CD14-positive monocyte (primary cell): Measurements from ENCODE around the gene TMEM132D. TPM values are rescaled to one million over a fixed set of nuclear protein-coding genes. Genes with fewer than 3 reads are reported as not detected.

Experiments used
- DNase-seq, 3 donors: peaks; one replicate each; pipeline ENCODE4 v3.0.0-alpha.2; 2011 to 2022
- H2AFZ ChIP-seq: 2 replicates; pipeline ENCODE4 v1.6.0; 2012; ENCODE audit warnings: mild to moderate bottlenecking, low read depth, low read length, inconsistent platforms; ENCODE audit not compliant: insufficient read depth, poor library complexity, severe bottlenecking
- H3K27ac ChIP-seq, 2 donors: 1 replicate in 1 of 2; 2 replicates in 1 of 2; pipeline ENCODE4 v1.5.1; 2012 to 2013; ENCODE audit warnings: low read length in 2 of 2, control low read depth in 1 of 2, inconsistent platforms in 1 of 2, low read depth in 1 of 2, mild to moderate bottlenecking in 1 of 2
- H3K27me3 ChIP-seq, 2 donors: one replicate each; pipeline versions ENCODE4 v1.6.0 to v1.6.1; 2011 to 2013; ENCODE audit warnings: low read length in 2 of 2; ENCODE audit not compliant: control insufficient read depth in 2 of 2, insufficient read depth in 2 of 2
- H3K36me3 ChIP-seq, 2 donors: replicated peaks in 1 of 2; 1 replicate in 1 of 2; 2 replicates in 1 of 2; pipeline versions ENCODE4 v1.5.1 to v1.6.1; 2012 to 2013; ENCODE audit warnings: low read length in 2 of 2, control low read depth in 1 of 2, inconsistent platforms in 1 of 2, mild to moderate bottlenecking in 1 of 2; ENCODE audit not compliant: insufficient read depth in 2 of 2, control insufficient read depth in 1 of 2
- H3K4me1 ChIP-seq, 2 donors: 1 replicate in 1 of 2; 2 replicates in 1 of 2; pipeline versions ENCODE4 v1.5.1 to v1.6.1; 2012 to 2013; ENCODE audit warnings: low read length in 2 of 2, control low read depth in 1 of 2, inconsistent platforms in 1 of 2, mild to moderate bottlenecking in 1 of 2, moderate library complexity in 1 of 2; ENCODE audit not compliant: insufficient read depth in 2 of 2, control insufficient read depth in 1 of 2
- H3K4me2 ChIP-seq: replicated peaks from 2 replicates; pipeline ENCODE3; 2012; ENCODE audit warnings: low read length, moderate library complexity, mild to moderate bottlenecking; ENCODE audit not compliant: poor library complexity, severe bottlenecking; ENCODE audit errors: extremely low read depth
- H3K4me3 ChIP-seq, 3 experiments: fragments of 200-600 bp in 1 of 3; sonication (generic) in 1 of 3; replicated peaks in 1 of 3; 1 replicate in 2 of 3; 2 replicates in 1 of 3; pipeline ENCODE4 v1.5.1; 2011 to 2013; ENCODE audit warnings: low read length in 3 of 3, mild to moderate bottlenecking in 3 of 3, control low read depth in 2 of 3, low read depth in 2 of 3, inconsistent platforms in 1 of 3, moderate library complexity in 1 of 3
- H3K79me2 ChIP-seq: 2 replicates; pipeline ENCODE4 v1.6.0; 2012; ENCODE audit warnings: mild to moderate bottlenecking, control low read depth, inconsistent platforms, low read length, moderate library complexity; ENCODE audit not compliant: insufficient read depth
- H3K9ac ChIP-seq: 2 replicates; pipeline ENCODE4 v1.6.0; 2017; ENCODE audit warnings: low read length, mild to moderate bottlenecking; ENCODE audit not compliant: insufficient read depth, poor library complexity, severe bottlenecking
- H3K9me3 ChIP-seq, 2 donors: replicated peaks in 1 of 2; 1 replicate in 1 of 2; 2 replicates in 1 of 2; pipeline versions ENCODE4 v1.5.1 to v1.6.1; 2012 to 2013; ENCODE audit warnings: low read length in 2 of 2, control low read depth in 1 of 2; ENCODE audit not compliant: control insufficient read depth in 1 of 2, insufficient read depth in 1 of 2
- H4K20me1 ChIP-seq: 2 replicates; pipeline ENCODE4 v1.6.0; 2012; ENCODE audit warnings: mild to moderate bottlenecking, low read length, control low read depth, moderate library complexity; ENCODE audit not compliant: insufficient read depth
- H3K27ac Mint-ChIP-seq, 7 donors: one replicate each; pipeline ENCODE4 v1.8.0; 2020; ENCODE audit warnings: mild to moderate bottlenecking in 7 of 7, mixed read lengths in 7 of 7, moderate library complexity in 6 of 7, inconsistent platforms in 2 of 7
- H3K27me3 Mint-ChIP-seq, 3 donors: one replicate each; pipeline ENCODE4 v1.8.0; 2021 to 2022; ENCODE audit warnings: low read depth in 3 of 3, mild to moderate bottlenecking in 3 of 3, mixed read lengths in 3 of 3, moderate library complexity in 3 of 3, inconsistent platforms in 1 of 3
- H3K36me3 Mint-ChIP-seq, 2 donors: one replicate each; pipeline ENCODE4 v1.8.0; 2020; ENCODE audit warnings: mixed read lengths in 2 of 2, inconsistent platforms in 1 of 2, mild to moderate bottlenecking in 1 of 2
- H3K4me1 Mint-ChIP-seq: one replicate; pipeline ENCODE4 v1.8.0; 2020; ENCODE audit warnings: mild to moderate bottlenecking, mixed read lengths
- H3K4me3 Mint-ChIP-seq, 2 donors: one replicate each; pipeline ENCODE4 v1.8.0; 2020; ENCODE audit warnings: mild to moderate bottlenecking in 2 of 2, mixed read lengths in 2 of 2, moderate library complexity in 1 of 2
- H3K9me3 Mint-ChIP-seq, 7 donors: one replicate each; pipeline ENCODE4 v1.8.0; 2020 to 2022; ENCODE audit warnings: mixed read lengths in 7 of 7, mild to moderate bottlenecking in 6 of 7, moderate library complexity in 6 of 7, inconsistent platforms in 2 of 7
- CTCF ChIP-seq: fragments of 200-600 bp; IDR thresholded peaks from one replicate; pipeline ENCODE4 v1.8.0; 2022; ENCODE audit warnings: antibody characterized with exemption, mild to moderate bottlenecking
- whole genome bisulfite sequencing: methylation state at CpG from one replicate; pipeline ENCODE4 v1.1.5; 2013; ENCODE audit warnings: missing lambda C conversion rate; ENCODE audit not compliant: insufficient coverage; 5-methylcytosine and 5-hydroxymethylcytosine counted together
- intact Hi-C, 2 donors: fragments of 100-400 bp; cut with micrococcal nuclease; formaldehyde crosslinking; loops; one replicate each; pipeline versions ENCODE4 v1.15.0 to v1.15.1; 2023
- polyA plus RNA-seq, 3 donors: library from polyadenylated mRNA; depleted of rRNA in 1 of 3; unstranded in 2 of 3; stranded (reverse) in 1 of 3; fragments of 300-500 nt in 2 of 3; fragments of >200 nt in 1 of 3; fragmentation: Illumina TruSeq in 2 of 3; gene quantifications; 1 replicate in 2 of 3; 2 replicates in 1 of 3; pipeline ENCODE4 v1.2.3, GENCODE V29; 2012 to 2021

The TMEM132D gene
- polyA plus RNA-seq, 3 donors = 0.04 TPM; not detected in 2

- no peaks in the 10 kb centered on the region for H3K4me1 Mint-ChIP-seq
- intact Hi-C loops = no loop called here
- no peaks in the 10 kb centered on the region for H3K36me3 ChIP-seq
- peaks cover 0 to 10% (median 4%) of the 10 kb centered on the region in 7 donors for H3K9me3 Mint-ChIP-seq
- no peak overlapping the region for H3K27ac Mint-ChIP-seq
- H3K9me3 ChIP-seq = peaks cover 0 to 3% of the 10 kb centered on the region in 2 donors
- no peaks in the 10 kb centered on the region for H4K20me1 ChIP-seq
- no peak for DNase-seq
- no peak overlapping the region for H3K4me3 Mint-ChIP-seq
- H3K4me1 ChIP-seq = no peaks in the 10 kb centered on the region
- H2AFZ ChIP-seq = no peak overlapping the region
- H3K4me3 ChIP-seq = no peak overlapping the region
- 89% methylated on average over 9 of the region's 10 CpGs for WGBS
- peaks cover 0 to 6% (median 0%) of the 10 kb centered on the region in 3 donors for H3K27me3 Mint-ChIP-seq
- no peak overlapping the region for H3K27ac ChIP-seq
- no peak overlapping the region for H3K9ac ChIP-seq
- H3K27me3 ChIP-seq = no peaks in the 10 kb centered on the region
- H3K4me2 ChIP-seq = no peak overlapping the region
- H3K79me2 ChIP-seq = no peaks in the 10 kb centered on the region
- no peaks in the 10 kb centered on the region for H3K36me3 Mint-ChIP-seq
- TF ChIP-seq CTCF = no peak
Observed at GRCh38 chr12:129927316-129927900, 23.6 kb upstream of the TMEM132D start.

GRCh38 chr12:129911428-129912049 is 7.7 kb upstream of the TMEM132D start:
- no peaks in the 10 kb centered on the region for H3K36me3 ChIP-seq
- peak; percentile 68 for TF ChIP-seq CTCF
- Mint-ChIP-seq H3K27me3 (peaks cover 1 to 8% (median 2%) of the 10 kb centered on the region in 3 donors), H3K27ac (no peak overlapping the region), H3K4me3 (no peak overlapping the region), H3K36me3 (no peaks in the 10 kb centered on the region), H3K4me1 (no peaks in the 10 kb centered on the region), H3K9me3 (no peaks in the 10 kb centered on the region)
- DNase-seq = no peak
- no peak overlapping the region for H3K27ac ChIP-seq
- H3K9ac ChIP-seq = no peak overlapping the region
- H3K4me3 ChIP-seq = no peak overlapping the region
- no peaks in the 10 kb centered on the region for H3K79me2 ChIP-seq
- intact Hi-C loops = loop anchor here (5.0 to 10.0 kb wide), 3 partner anchors 1267 to 1654 kb away; no protein-coding TSS in a partner anchor
- no peak overlapping the region for H3K4me2 ChIP-seq
- 0% methylated on average over 1 of the region's 8 CpGs for WGBS
- H3K4me1 ChIP-seq = no peaks in the 10 kb centered on the region
- no peak overlapping the region for H2AFZ ChIP-seq
- no peaks in the 10 kb centered on the region for H4K20me1 ChIP-seq
- H3K27me3 ChIP-seq = no peaks in the 10 kb centered on the region
- H3K9me3 ChIP-seq = no peaks in the 10 kb centered on the region
